CD14-positive monocyte (primary cell): Measurements from ENCODE around the gene WNT11. TPM values are rescaled to one million over a fixed set of nuclear protein-coding genes. Genes with fewer than 3 reads are reported as not detected.

ENCODE experiments used
- DNase-seq, 3 donors: peaks; one replicate each; pipeline ENCODE4 v3.0.0-alpha.2; 2011 to 2022
- H2AFZ ChIP-seq: 2 replicates; pipeline ENCODE4 v1.6.0; 2012; ENCODE audit warnings: mild to moderate bottlenecking, low read depth, low read length, inconsistent platforms; ENCODE audit not compliant: insufficient read depth, poor library complexity, severe bottlenecking
- H3K27ac ChIP-seq, 2 donors: 1 replicate in 1 of 2; 2 replicates in 1 of 2; pipeline ENCODE4 v1.5.1; 2012 to 2013; ENCODE audit warnings: low read length in 2 of 2, control low read depth in 1 of 2, inconsistent platforms in 1 of 2, low read depth in 1 of 2, mild to moderate bottlenecking in 1 of 2
- H3K27me3 ChIP-seq, 2 donors: one replicate each; pipeline versions ENCODE4 v1.6.0 to v1.6.1; 2011 to 2013; ENCODE audit warnings: low read length in 2 of 2; ENCODE audit not compliant: control insufficient read depth in 2 of 2, insufficient read depth in 2 of 2
- H3K36me3 ChIP-seq, 2 donors: replicated peaks in 1 of 2; 1 replicate in 1 of 2; 2 replicates in 1 of 2; pipeline versions ENCODE4 v1.5.1 to v1.6.1; 2012 to 2013; ENCODE audit warnings: low read length in 2 of 2, control low read depth in 1 of 2, inconsistent platforms in 1 of 2, mild to moderate bottlenecking in 1 of 2; ENCODE audit not compliant: insufficient read depth in 2 of 2, control insufficient read depth in 1 of 2
- H3K4me1 ChIP-seq, 2 donors: 1 replicate in 1 of 2; 2 replicates in 1 of 2; pipeline versions ENCODE4 v1.5.1 to v1.6.1; 2012 to 2013; ENCODE audit warnings: low read length in 2 of 2, control low read depth in 1 of 2, inconsistent platforms in 1 of 2, mild to moderate bottlenecking in 1 of 2, moderate library complexity in 1 of 2; ENCODE audit not compliant: insufficient read depth in 2 of 2, control insufficient read depth in 1 of 2
- H3K4me2 ChIP-seq: replicated peaks from 2 replicates; pipeline ENCODE3; 2012; ENCODE audit warnings: low read length, moderate library complexity, mild to moderate bottlenecking; ENCODE audit not compliant: poor library complexity, severe bottlenecking; ENCODE audit errors: extremely low read depth
- H3K4me3 ChIP-seq, 3 experiments: fragments of 200-600 bp in 1 of 3; sonication (generic) in 1 of 3; replicated peaks in 1 of 3; 1 replicate in 2 of 3; 2 replicates in 1 of 3; pipeline ENCODE4 v1.5.1; 2011 to 2013; ENCODE audit warnings: low read length in 3 of 3, mild to moderate bottlenecking in 3 of 3, control low read depth in 2 of 3, low read depth in 2 of 3, inconsistent platforms in 1 of 3, moderate library complexity in 1 of 3
- H3K79me2 ChIP-seq: 2 replicates; pipeline ENCODE4 v1.6.0; 2012; ENCODE audit warnings: mild to moderate bottlenecking, control low read depth, inconsistent platforms, low read length, moderate library complexity; ENCODE audit not compliant: insufficient read depth
- H3K9ac ChIP-seq: 2 replicates; pipeline ENCODE4 v1.6.0; 2017; ENCODE audit warnings: low read length, mild to moderate bottlenecking; ENCODE audit not compliant: insufficient read depth, poor library complexity, severe bottlenecking
- H3K9me3 ChIP-seq, 2 donors: replicated peaks in 1 of 2; 1 replicate in 1 of 2; 2 replicates in 1 of 2; pipeline versions ENCODE4 v1.5.1 to v1.6.1; 2012 to 2013; ENCODE audit warnings: low read length in 2 of 2, control low read depth in 1 of 2; ENCODE audit not compliant: control insufficient read depth in 1 of 2, insufficient read depth in 1 of 2
- H4K20me1 ChIP-seq: 2 replicates; pipeline ENCODE4 v1.6.0; 2012; ENCODE audit warnings: mild to moderate bottlenecking, low read length, control low read depth, moderate library complexity; ENCODE audit not compliant: insufficient read depth
- H3K27ac Mint-ChIP-seq, 7 donors: one replicate each; pipeline ENCODE4 v1.8.0; 2020; ENCODE audit warnings: mild to moderate bottlenecking in 7 of 7, mixed read lengths in 7 of 7, moderate library complexity in 6 of 7, inconsistent platforms in 2 of 7
- H3K27me3 Mint-ChIP-seq, 3 donors: one replicate each; pipeline ENCODE4 v1.8.0; 2021 to 2022; ENCODE audit warnings: low read depth in 3 of 3, mild to moderate bottlenecking in 3 of 3, mixed read lengths in 3 of 3, moderate library complexity in 3 of 3, inconsistent platforms in 1 of 3
- H3K36me3 Mint-ChIP-seq, 2 donors: one replicate each; pipeline ENCODE4 v1.8.0; 2020; ENCODE audit warnings: mixed read lengths in 2 of 2, inconsistent platforms in 1 of 2, mild to moderate bottlenecking in 1 of 2
- H3K4me1 Mint-ChIP-seq: one replicate; pipeline ENCODE4 v1.8.0; 2020; ENCODE audit warnings: mild to moderate bottlenecking, mixed read lengths
- H3K4me3 Mint-ChIP-seq, 2 donors: one replicate each; pipeline ENCODE4 v1.8.0; 2020; ENCODE audit warnings: mild to moderate bottlenecking in 2 of 2, mixed read lengths in 2 of 2, moderate library complexity in 1 of 2
- H3K9me3 Mint-ChIP-seq, 7 donors: one replicate each; pipeline ENCODE4 v1.8.0; 2020 to 2022; ENCODE audit warnings: mixed read lengths in 7 of 7, mild to moderate bottlenecking in 6 of 7, moderate library complexity in 6 of 7, inconsistent platforms in 2 of 7
- CTCF ChIP-seq: fragments of 200-600 bp; IDR thresholded peaks from one replicate; pipeline ENCODE4 v1.8.0; 2022; ENCODE audit warnings: antibody characterized with exemption, mild to moderate bottlenecking
- WGBS: methylation state at CpG from one replicate; pipeline ENCODE4 v1.1.5; 2013; ENCODE audit warnings: missing lambda C conversion rate; ENCODE audit not compliant: insufficient coverage; 5-methylcytosine and 5-hydroxymethylcytosine counted together
- intact Hi-C, 2 donors: fragments of 100-400 bp; cut with micrococcal nuclease; formaldehyde crosslinking; loops; one replicate each; pipeline versions ENCODE4 v1.15.0 to v1.15.1; 2023
- polyA plus RNA-seq, 3 donors: library from polyadenylated mRNA; depleted of rRNA in 1 of 3; unstranded in 2 of 3; stranded (reverse) in 1 of 3; fragments of 300-500 nt in 2 of 3; fragments of >200 nt in 1 of 3; fragmentation: Illumina TruSeq in 2 of 3; gene quantifications; 1 replicate in 2 of 3; 2 replicates in 1 of 3; pipeline ENCODE4 v1.2.3, GENCODE V29; 2012 to 2021

Gene WNT11
- polyA plus RNA-seq, 3 donors = 0.09 to 0.24 (median 0.21) TPM

- intact Hi-C loops = no loop called here
- no peak overlapping the region for H3K9ac ChIP-seq
- no peaks in the 10 kb centered on the region for H3K9me3 ChIP-seq
- no peaks in the 10 kb centered on the region for H3K36me3 ChIP-seq
- H3K4me3 ChIP-seq = no peak overlapping the region
- peak overlapping the region in 1 of 2 donors; percentile 40 for H3K27ac ChIP-seq
- no peaks in the 10 kb centered on the region for H3K36me3 Mint-ChIP-seq
- peaks cover 42% of the 10 kb centered on the region for H3K4me1 Mint-ChIP-seq
- no peak for TF ChIP-seq CTCF
- H3K27ac Mint-ChIP-seq = peak overlapping the region in 5 of 7 donors; percentile 18 to 84 (median 73)
- H3K4me3 Mint-ChIP-seq = no peak overlapping the region
- H3K79me2 ChIP-seq = no peaks in the 10 kb centered on the region
- peak in 2 of 3 donors; percentile 25 to 59 for DNase-seq
- H4K20me1 ChIP-seq = no peaks in the 10 kb centered on the region
- H3K4me1 ChIP-seq = peaks cover 27 to 37% of the 10 kb centered on the region in 2 donors
- no peaks in the 10 kb centered on the region for H3K27me3 ChIP-seq
- H3K27me3 Mint-ChIP-seq = peaks cover 0 to 2% (median 0%) of the 10 kb centered on the region in 3 donors
- no peak overlapping the region for H2AFZ ChIP-seq
- H3K9me3 Mint-ChIP-seq = no peaks in the 10 kb centered on the region
- WGBS = 33% methylated on average over 3 of the region's 3 CpGs
- H3K4me2 ChIP-seq = no peak overlapping the region
Measured at GRCh38 chr11:76226626-76227025, 20.3 kb upstream of the WNT11 start.

GRCh38 chr11:76225122-76225611 lies 18.9 kb upstream of the WNT11 start:
- no peak for DNase-seq
- H3K27ac Mint-ChIP-seq = peak overlapping the region in 3 of 7 donors; percentile 3 to 74 (median 60)
- no peaks in the 10 kb centered on the region for H3K9me3 Mint-ChIP-seq
- TF ChIP-seq CTCF = no peak
- H3K9ac ChIP-seq = no peak overlapping the region
- no peaks in the 10 kb centered on the region for H4K20me1 ChIP-seq
- WGBS = 98% methylated on average over 11 of the region's 17 CpGs
- intact Hi-C loops = no loop called here
- H3K4me3 ChIP-seq = no peak overlapping the region
- H3K4me1 ChIP-seq = peaks cover 27 to 37% of the 10 kb centered on the region in 2 donors
- no peak overlapping the region for H3K4me2 ChIP-seq
- H3K4me1 Mint-ChIP-seq = peaks cover 42% of the 10 kb centered on the region
- no peaks in the 10 kb centered on the region for H3K36me3 ChIP-seq
- no peaks in the 10 kb centered on the region for H3K79me2 ChIP-seq
- no peaks in the 10 kb centered on the region for H3K36me3 Mint-ChIP-seq
- H3K9me3 ChIP-seq = no peaks in the 10 kb centered on the region
- H3K4me3 Mint-ChIP-seq = no peak overlapping the region
- no peak overlapping the region for H3K27ac ChIP-seq
- peaks cover 0 to 2% (median 0%) of the 10 kb centered on the region in 3 donors for H3K27me3 Mint-ChIP-seq
- H2AFZ ChIP-seq = no peak overlapping the region
- H3K27me3 ChIP-seq = no peaks in the 10 kb centered on the region
